Epidermal melanocyte (primary cell): Measurements from ENCODE around the gene FOXP3.

ENCODE experiments used
- DNase-seq: peaks from one replicate; pipeline ENCODE4 v3.0.0; 2011; ENCODE audit warnings: low spot score; ENCODE audit not compliant: insufficient read length

FOXP3 gene

GRCh38 chrX:49214996-49215526, 49.4 kb downstream of the FOXP3 start:
- no peak for DNase-seq

- no peak for DNase-seq
Measured at GRCh38 chrX:49214416-49214815, 50.1 kb downstream of the FOXP3 start.

- no peak for DNase-seq
Measured at GRCh38 chrX:49212861-49213260, 51.6 kb downstream of the FOXP3 start.

- no peak for DNase-seq
Measured at GRCh38 chrX:49212209-49212608, 52.3 kb downstream of the FOXP3 start.

- no peak for DNase-seq
Measured at GRCh38 chrX:49211074-49211473, 53.4 kb downstream of the FOXP3 start.

- DNase-seq, result no peak
Measured at GRCh38 chrX:49210406-49210805, 54.1 kb downstream of the FOXP3 start.

- DNase-seq, result no peak
Measured at GRCh38 chrX:49209434-49210251, 54.9 kb downstream of the FOXP3 start.

- DNase-seq, result no peak
Measured at GRCh38 chrX:49208399-49208798, 56.1 kb downstream of the FOXP3 start.

- no peak for DNase-seq
Measured at GRCh38 chrX:49206543-49206942, 58.0 kb downstream of the FOXP3 start.

GRCh38 chrX:49205443-49205842, 59.1 kb downstream of the FOXP3 start:
- DNase-seq, result no peak

GRCh38 chrX:49204709-49205108, 59.8 kb downstream of the FOXP3 start:
- no peak for DNase-seq

- DNase-seq, result no peak
Measured at GRCh38 chrX:49204017-49204416, 60.5 kb downstream of the FOXP3 start.

GRCh38 chrX:49203536-49203935, 61.0 kb downstream of the FOXP3 start:
- no peak for DNase-seq

- DNase-seq, result no peak
Measured at GRCh38 chrX:49202022-49202421, 62.5 kb downstream of the FOXP3 start.
